ENCODE measurements around the gene TNRC6C.
A peak's percentile ranks its signal among the peaks of the same experiment; 100 is the strongest.

TNRC6C gene

GRCh38 chr17:78013683-78014467 is 55.4 kb downstream of the TNRC6C start:
- TF ChIP-seq CTCF (IDR thresholded peaks at IDR 0.05; ENCODE audit: insufficient read depth, low read depth, low read length, missing control alignments): peak; percentile 80
- DNase-seq (ENCODE audit: low read depth): peak; percentile 69
- H3K4me3 ChIP-seq (ENCODE audit: low read length): no peak overlapping the region

- TF ChIP-seq CTCF (IDR thresholded peaks at IDR 0.05; ENCODE audit: insufficient read depth, low read depth, low read length, missing control alignments): no peak
- DNase-seq (ENCODE audit: low read depth): no peak
Observed at GRCh38 chr17:78014646-78015045, 56.1 kb downstream of the TNRC6C start.

GRCh38 chr17:78016852-78017251 is 58.3 kb downstream of the TNRC6C start:
- no peak for TF ChIP-seq CTCF (IDR thresholded peaks at IDR 0.05; ENCODE audit: insufficient read depth, low read depth, low read length, missing control alignments)
- no peak overlapping the region for H3K4me3 ChIP-seq (ENCODE audit: low read length)
- DNase-seq (ENCODE audit: low read depth): no peak

More at GRCh38 chr17:78014646-78015045, 56.1 kb downstream of the TNRC6C start:
- H3K4me3 ChIP-seq (ENCODE audit: low read length): no peak overlapping the region

- TF ChIP-seq CTCF (IDR thresholded peaks at IDR 0.05; ENCODE audit: insufficient read depth, low read depth, low read length, missing control alignments): peak; percentile 48
- no peak overlapping the region for H3K4me3 ChIP-seq (ENCODE audit: low read length)
- DNase-seq (ENCODE audit: low read depth): peak; percentile 57
Observed at GRCh38 chr17:78019367-78019975, 61.0 kb downstream of the TNRC6C start.

- no peak for DNase-seq (ENCODE audit: low read depth)
- no peak for TF ChIP-seq CTCF (IDR thresholded peaks at IDR 0.05; ENCODE audit: insufficient read depth, low read depth, low read length, missing control alignments)
- H3K4me3 ChIP-seq (ENCODE audit: low read length): no peak overlapping the region
Observed at GRCh38 chr17:78019976-78020716, 61.6 kb downstream of the TNRC6C start.

- TF ChIP-seq CTCF (IDR thresholded peaks at IDR 0.05; ENCODE audit: insufficient read depth, low read depth, low read length, missing control alignments): no peak
- DNase-seq (ENCODE audit: low read depth): no peak
- no peak overlapping the region for H3K4me3 ChIP-seq (ENCODE audit: low read length)
Observed at GRCh38 chr17:78020717-78021108, 62.2 kb downstream of the TNRC6C start.
